ENCODE data around the gene EIF3B.

DNA sequence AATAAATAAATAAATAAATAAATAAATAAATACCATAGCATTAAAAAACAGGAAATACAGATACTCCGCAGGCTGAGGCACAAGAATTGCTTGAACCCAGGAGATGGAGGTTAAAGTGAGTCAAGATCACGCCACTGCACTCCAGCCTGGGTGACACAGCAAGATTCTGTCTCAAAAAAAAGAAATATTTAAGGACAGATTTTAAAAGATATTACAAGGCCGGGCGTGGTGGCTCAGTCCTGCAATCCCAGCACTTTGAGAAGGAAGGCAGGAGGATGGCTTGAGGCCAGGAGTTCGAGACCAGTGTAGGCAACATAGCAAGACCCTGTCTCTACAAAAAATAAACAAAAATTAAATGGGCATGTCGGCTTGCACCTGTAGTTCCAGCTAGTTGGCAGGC is 22.9 kb upstream of the EIF3B start:
- no peak for TF ChIP-seq CTCF (IDR thresholded peaks at IDR 0.05)
- no peak for TF ChIP-seq ZFX (IDR thresholded peaks at IDR 0.05; ENCODE audit: borderline replicate concordance)

Data from 22Rv1 (cell line).